Immature natural killer cell (primary cell): ENCODE results near the gene TEKTIP1. TPM values are rescaled to one million over a fixed set of nuclear protein-coding genes. Genes with fewer than 3 reads are reported as not detected.

Source experiments
- DNase-seq, 3 donors: peaks; one replicate each; pipeline ENCODE4 v3.0.0; 2022; ENCODE audit warnings: mixed read lengths in 1 of 3
- H3K27ac Mint-ChIP-seq, 6 donors: one replicate each; pipeline ENCODE4 v1.8.0; 2020; ENCODE audit warnings: mixed read lengths in 6 of 6, mild to moderate bottlenecking in 5 of 6, inconsistent platforms in 4 of 6, moderate library complexity in 3 of 6
- H3K27me3 Mint-ChIP-seq, 3 donors: one replicate each; pipeline ENCODE4 v1.8.0; 2020 to 2021; ENCODE audit warnings: low read depth in 3 of 3, mild to moderate bottlenecking in 3 of 3, mixed read lengths in 3 of 3, moderate library complexity in 3 of 3, inconsistent platforms in 1 of 3
- H3K36me3 Mint-ChIP-seq, 3 donors: one replicate each; pipeline ENCODE4 v1.8.0; 2020; ENCODE audit warnings: mixed read lengths in 3 of 3, inconsistent platforms in 2 of 3, mild to moderate bottlenecking in 2 of 3
- H3K4me1 Mint-ChIP-seq, 2 donors: one replicate each; pipeline ENCODE4 v1.8.0; 2020; ENCODE audit warnings: inconsistent platforms in 2 of 2, mild to moderate bottlenecking in 2 of 2, mixed read lengths in 2 of 2, moderate library complexity in 1 of 2
- H3K4me3 Mint-ChIP-seq, 5 donors: one replicate each; pipeline ENCODE4 v1.8.0; 2020; ENCODE audit warnings: mild to moderate bottlenecking in 5 of 5, mixed read lengths in 5 of 5, inconsistent platforms in 3 of 5, moderate library complexity in 3 of 5
- H3K9me3 Mint-ChIP-seq, 6 donors: one replicate each; pipeline ENCODE4 v1.8.0; 2020; ENCODE audit warnings: mild to moderate bottlenecking in 6 of 6, mixed read lengths in 6 of 6, inconsistent platforms in 4 of 6, moderate library complexity in 3 of 6
- polyA plus RNA-seq, 3 donors: library from polyadenylated mRNA; unstranded; fragments of 300-500 nt; fragmentation: Illumina TruSeq; gene quantifications; one replicate each; pipeline ENCODE4 v1.2.3, GENCODE V29; 2021

The TEKTIP1 gene
- polyA plus RNA-seq, 3 donors from 2014 or later = not detected

DNA sequence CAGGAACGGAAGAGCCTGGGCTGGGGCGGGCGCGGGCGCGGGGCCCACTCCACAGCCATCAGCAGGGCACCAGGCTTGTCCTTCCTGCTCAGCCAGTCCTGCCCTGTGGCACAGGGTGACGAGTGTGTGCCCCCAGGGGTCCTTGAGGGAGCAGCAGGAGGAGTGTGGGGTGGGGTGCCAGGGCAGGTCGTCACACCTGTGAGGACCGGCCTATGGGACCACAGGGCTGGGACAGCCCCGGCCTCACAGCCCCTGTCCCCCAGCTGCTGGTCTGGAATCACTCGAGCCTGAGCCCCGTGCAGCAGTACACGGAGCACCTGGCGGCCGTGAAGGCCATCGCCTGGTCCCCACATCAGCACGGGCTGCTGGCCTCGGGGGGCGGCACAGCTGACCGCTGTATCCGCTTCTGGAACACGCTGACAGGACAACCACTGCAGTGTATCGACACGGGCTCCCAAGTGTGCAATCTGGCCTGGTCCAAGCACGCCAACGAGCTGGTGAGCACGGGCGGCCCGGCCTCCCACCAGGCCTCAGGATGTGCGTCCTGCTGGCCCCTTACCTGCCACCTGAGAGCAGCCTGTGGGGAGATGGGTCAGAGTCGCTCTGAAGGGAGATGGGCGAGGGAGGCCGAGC is 6.7 kb upstream of the TEKTIP1 start:
- no peak overlapping the region for H3K27ac Mint-ChIP-seq
- peaks cover 0 to 5% (median 4%) of the 10 kb centered on the region in 3 donors for H3K36me3 Mint-ChIP-seq
- no peak for DNase-seq
- no peak overlapping the region for H3K4me3 Mint-ChIP-seq
- H3K27me3 Mint-ChIP-seq = peaks cover 0 to 2% (median 1%) of the 10 kb centered on the region in 3 donors
- H3K9me3 Mint-ChIP-seq = no peaks in the 10 kb centered on the region
- H3K4me1 Mint-ChIP-seq = no peaks in the 10 kb centered on the region

DNA sequence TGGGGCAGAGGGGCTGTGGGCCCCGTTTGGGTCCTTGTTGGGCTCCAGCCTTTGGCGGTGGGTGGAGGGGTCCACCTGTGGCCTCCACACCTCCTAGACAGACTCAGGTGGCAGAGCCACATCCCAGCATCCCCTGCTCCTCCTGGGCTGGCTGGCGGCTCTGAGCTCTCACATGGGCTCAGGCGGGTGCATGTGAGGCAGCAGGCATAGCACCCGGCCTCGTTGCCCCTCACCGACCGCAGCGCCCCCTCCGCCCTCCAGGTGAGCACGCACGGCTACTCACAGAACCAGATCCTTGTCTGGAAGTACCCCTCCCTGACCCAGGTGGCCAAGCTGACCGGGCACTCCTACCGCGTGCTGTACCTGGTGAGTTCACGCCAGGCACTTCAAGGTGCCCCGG is 5.9 kb upstream of the TEKTIP1 start:
- Mint-ChIP-seq H3K36me3 (peaks cover 0 to 6% (median 5%) of the 10 kb centered on the region in 3 donors), H3K4me3 (no peak overlapping the region), H3K27me3 (peaks cover 0 to 3% (median 1%) of the 10 kb centered on the region in 3 donors), H3K4me1 (no peaks in the 10 kb centered on the region), H3K9me3 (no peaks in the 10 kb centered on the region), H3K27ac (no peak overlapping the region)
- DNase-seq = no peak

DNA sequence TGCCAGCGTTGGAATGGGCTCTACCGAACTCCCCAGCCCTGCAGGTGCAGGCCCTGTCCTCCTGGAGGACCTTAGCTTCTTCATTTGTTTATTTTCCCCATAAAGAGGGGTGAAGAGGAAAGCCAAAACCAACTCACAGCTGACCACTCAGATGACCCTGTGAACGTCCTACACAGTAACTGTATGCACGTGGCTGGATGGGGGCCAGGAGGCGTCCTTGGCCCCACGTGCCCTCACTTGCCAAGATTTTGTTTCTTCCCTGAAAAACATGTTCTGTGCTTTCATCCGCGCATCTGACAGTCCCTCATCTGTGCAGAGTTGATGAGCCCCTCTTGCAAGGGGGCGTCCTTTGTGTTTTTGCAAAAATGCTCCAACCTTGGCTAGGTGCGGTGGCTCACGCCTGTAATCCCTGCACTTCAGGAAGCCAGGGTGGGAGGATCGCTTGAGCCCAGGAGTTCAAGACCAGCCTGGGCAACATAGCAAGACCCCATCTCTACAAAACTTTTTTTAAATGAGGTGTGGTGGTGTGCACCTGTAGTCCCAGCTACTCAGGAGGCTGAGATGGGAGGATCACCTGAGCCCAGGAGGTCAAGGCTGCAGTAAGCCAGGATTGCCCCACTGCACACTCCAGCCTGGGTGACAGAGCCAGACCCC is 5.3 kb upstream of the TEKTIP1 start:
- H3K4me3 Mint-ChIP-seq = no peak overlapping the region
- no peak for DNase-seq
- H3K4me1 Mint-ChIP-seq = no peaks in the 10 kb centered on the region
- H3K36me3 Mint-ChIP-seq = peaks cover 0 to 7% (median 5%) of the 10 kb centered on the region in 3 donors
- H3K9me3 Mint-ChIP-seq = no peaks in the 10 kb centered on the region
- peak overlapping the region in 1 of 6 donors; percentile 28 for H3K27ac Mint-ChIP-seq
- peaks cover 0 to 3% (median 1%) of the 10 kb centered on the region in 3 donors for H3K27me3 Mint-ChIP-seq

DNA sequence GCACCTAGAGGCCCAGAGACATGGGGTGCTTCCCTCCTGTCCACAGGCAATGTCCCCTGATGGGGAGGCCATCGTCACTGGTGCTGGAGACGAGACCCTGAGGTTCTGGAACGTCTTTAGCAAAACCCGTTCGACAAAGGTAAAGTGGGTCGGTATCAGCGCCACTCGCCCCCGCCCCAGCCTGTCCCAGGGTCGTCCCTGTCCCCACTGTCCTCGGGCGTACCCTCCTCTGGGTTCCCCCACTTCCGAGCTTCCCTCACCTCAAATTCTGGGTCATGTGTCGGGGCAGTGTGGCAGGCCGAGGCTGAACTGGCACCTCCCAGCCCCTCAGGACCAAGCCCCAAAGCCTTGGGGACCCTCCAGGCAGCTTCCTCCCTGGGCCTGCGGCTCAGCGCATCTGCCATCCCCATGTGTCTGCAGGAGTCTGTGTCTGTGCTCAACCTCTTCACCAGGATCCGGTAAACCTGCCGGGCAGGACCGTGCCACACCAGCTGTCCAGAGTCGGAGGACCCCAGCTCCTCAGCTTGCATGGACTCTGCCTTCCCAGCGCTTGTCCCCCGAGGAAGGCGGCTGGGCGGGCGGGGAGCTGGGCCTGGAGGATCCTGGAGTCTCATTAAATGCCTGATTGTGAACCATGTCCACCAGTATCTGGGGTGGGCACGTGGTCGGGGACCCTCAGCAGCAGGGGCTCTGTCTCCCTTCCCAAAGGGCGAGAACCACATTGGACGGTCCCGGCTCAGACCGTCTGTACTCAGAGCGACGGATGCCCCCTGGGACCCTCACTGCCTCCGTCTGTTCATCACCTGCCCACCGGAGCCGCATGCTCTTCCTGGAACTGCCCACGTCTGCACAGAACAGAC is 4.4 kb upstream of the TEKTIP1 start:
- H3K4me3 Mint-ChIP-seq = no peak overlapping the region
- peaks cover 0 to 7% (median 6%) of the 10 kb centered on the region in 3 donors for H3K36me3 Mint-ChIP-seq
- peaks cover 0 to 3% (median 1%) of the 10 kb centered on the region in 3 donors for H3K27me3 Mint-ChIP-seq
- H3K4me1 Mint-ChIP-seq = no peaks in the 10 kb centered on the region
- DNase-seq = no peak
- H3K9me3 Mint-ChIP-seq = peaks cover 0 to under 1% (median 0%) of the 10 kb centered on the region in 6 donors
- H3K27ac Mint-ChIP-seq = no peak overlapping the region

DNA sequence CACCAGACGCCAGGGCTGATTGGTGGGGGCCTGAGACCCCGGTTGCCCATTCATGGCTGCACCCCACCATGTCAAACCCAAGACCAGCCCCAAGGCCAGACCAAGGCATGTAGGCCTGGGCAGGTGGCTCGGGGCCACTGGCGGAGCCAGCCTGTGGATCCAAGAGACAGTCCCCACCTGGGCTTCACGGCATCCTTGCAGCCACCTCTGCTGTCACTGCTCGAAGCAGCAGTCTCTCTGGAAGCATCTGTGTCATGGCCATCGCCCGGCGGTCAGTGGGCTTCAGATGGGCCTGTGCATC is 3.8 kb upstream of the TEKTIP1 start:
- Mint-ChIP-seq H3K27ac (no peak overlapping the region), H3K4me1 (no peaks in the 10 kb centered on the region), H3K9me3 (peaks cover 0 to 3% (median 0%) of the 10 kb centered on the region in 6 donors), H3K36me3 (peaks cover 0 to 8% (median 7%) of the 10 kb centered on the region in 3 donors), H3K4me3 (no peak overlapping the region), H3K27me3 (peaks cover 0 to 3% (median 1%) of the 10 kb centered on the region in 3 donors)
- DNase-seq = no peak

DNA sequence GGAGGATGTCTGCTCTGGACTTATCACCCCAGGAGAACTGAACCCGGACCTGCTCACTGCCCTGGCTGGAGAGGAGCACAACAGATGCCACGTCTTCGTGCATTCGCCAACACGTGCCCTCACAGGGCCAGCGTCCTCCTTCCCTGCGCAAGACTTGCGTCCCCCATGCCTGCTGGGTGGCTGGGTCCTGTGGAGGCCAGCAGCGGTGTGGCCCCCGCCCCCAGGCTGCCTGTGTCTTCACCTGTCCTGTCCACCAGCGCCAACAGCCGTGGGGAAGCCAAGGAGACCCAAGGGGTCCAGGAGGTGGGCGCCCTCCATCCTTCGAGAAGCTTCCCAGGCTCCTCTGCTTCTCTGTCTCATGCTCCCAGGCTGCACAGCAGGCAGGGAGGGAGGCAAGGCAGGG is 3.4 kb upstream of the TEKTIP1 start:
- Mint-ChIP-seq H3K9me3 (peaks cover 0 to 3% (median 0%) of the 10 kb centered on the region in 6 donors), H3K27me3 (peaks cover 0 to 3% (median 1%) of the 10 kb centered on the region in 3 donors), H3K27ac (no peak overlapping the region), H3K36me3 (peaks cover 0 to 8% (median 7%) of the 10 kb centered on the region in 3 donors), H3K4me1 (no peaks in the 10 kb centered on the region), H3K4me3 (no peak overlapping the region)
- no peak for DNase-seq

DNA sequence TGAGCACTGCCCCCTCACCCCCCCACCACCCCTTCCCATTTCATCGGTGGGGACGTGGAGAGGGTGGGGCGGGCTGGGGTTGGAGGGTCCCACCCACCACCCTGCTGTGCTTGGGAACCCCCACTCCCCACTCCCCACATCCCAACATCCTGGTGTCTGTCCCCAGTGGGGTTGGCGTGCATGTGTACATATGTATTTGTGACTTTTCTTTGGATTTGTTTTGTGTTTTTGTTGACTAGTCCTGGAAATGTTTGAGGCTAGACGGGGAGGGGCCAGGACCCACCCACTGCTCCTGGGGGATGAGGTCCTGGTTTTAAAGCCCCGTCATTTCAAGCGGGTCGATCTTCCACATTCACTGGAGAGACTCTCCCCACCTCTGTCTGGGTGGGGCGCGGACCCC is 3.0 kb upstream of the TEKTIP1 start:
- Mint-ChIP-seq H3K27me3 (peaks cover 0 to 3% (median 1%) of the 10 kb centered on the region in 3 donors), H3K4me3 (no peak overlapping the region), H3K4me1 (no peaks in the 10 kb centered on the region)

DNA sequence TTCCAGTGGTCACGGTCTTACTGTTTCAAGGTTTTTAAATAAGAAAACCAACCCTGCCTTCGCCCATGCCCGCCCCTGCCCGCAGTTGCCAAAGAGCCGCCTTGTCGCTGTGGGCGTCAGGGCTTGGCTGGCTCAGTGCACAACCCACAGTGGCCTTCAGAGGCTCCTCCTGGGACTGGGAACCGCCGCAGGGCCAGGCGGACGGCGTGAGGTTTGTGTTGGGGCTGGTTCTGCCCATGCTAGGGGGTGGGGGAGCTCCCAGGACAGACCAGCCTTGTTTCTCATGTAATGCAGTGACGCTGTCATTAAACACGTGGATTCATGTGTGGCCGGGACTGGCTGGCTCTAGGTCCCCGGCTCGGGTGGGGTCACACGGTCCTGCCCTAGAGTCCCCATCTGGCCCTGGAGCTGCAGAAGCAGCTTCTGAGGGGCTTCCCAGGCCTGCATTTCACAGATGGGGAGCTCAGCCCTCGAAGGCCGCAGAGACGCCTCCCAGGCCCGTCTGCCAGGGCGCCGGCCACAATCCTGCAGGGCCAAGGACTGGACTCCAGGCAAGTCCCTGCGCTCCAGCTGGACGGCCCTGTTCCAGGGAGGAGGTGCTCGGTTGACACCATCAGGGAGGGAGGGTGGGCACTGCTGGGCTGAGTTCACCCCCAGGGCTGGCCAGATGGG is 2.4 kb upstream of the TEKTIP1 start:
- Mint-ChIP-seq H3K27me3 (peaks cover 0 to 2% (median 0%) of the 10 kb centered on the region in 3 donors), H3K4me1 (no peaks in the 10 kb centered on the region), H3K36me3 (peaks cover 0 to 4% (median 3%) of the 10 kb centered on the region in 3 donors), H3K9me3 (peaks cover 0 to 3% (median 0%) of the 10 kb centered on the region in 6 donors), H3K4me3 (no peak overlapping the region), H3K27ac (no peak overlapping the region)
- DNase-seq = no peak

More for the DNA sequence above, 3.0 kb upstream of the TEKTIP1 start:
- Mint-ChIP-seq H3K27ac (peak overlapping the region in 1 of 6 donors; percentile 28), H3K36me3 (peaks cover 0 to 8% (median 7%) of the 10 kb centered on the region in 3 donors), H3K9me3 (peaks cover 0 to 3% (median 0%) of the 10 kb centered on the region in 6 donors)
- no peak for DNase-seq

DNA sequence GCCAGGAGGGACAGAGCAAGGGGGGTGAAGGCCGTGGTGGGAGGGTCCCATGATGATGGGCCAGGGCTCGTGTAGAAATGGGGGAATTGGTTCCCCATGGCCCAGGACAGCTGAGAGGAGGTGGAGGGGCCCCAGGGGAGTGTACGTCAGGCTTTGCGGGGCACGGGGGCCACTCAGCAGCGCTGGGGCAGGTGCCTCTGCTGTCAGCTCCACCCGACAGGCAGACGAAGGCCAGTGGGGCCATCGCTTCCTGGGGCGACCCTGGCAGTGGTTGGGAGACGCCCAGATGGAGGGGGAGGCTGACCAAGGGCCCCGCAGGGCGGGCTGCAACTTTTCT is 1.9 kb upstream of the TEKTIP1 start:
- H3K27ac Mint-ChIP-seq = no peak overlapping the region
- no peak overlapping the region for H3K4me3 Mint-ChIP-seq
- H3K36me3 Mint-ChIP-seq = peaks cover 0 to 4% (median 3%) of the 10 kb centered on the region in 3 donors
- H3K27me3 Mint-ChIP-seq = peaks cover 0 to 2% (median 0%) of the 10 kb centered on the region in 3 donors
- no peaks in the 10 kb centered on the region for H3K4me1 Mint-ChIP-seq
- DNase-seq = no peak
- H3K9me3 Mint-ChIP-seq = peaks cover 0 to 3% (median 0%) of the 10 kb centered on the region in 6 donors

DNA sequence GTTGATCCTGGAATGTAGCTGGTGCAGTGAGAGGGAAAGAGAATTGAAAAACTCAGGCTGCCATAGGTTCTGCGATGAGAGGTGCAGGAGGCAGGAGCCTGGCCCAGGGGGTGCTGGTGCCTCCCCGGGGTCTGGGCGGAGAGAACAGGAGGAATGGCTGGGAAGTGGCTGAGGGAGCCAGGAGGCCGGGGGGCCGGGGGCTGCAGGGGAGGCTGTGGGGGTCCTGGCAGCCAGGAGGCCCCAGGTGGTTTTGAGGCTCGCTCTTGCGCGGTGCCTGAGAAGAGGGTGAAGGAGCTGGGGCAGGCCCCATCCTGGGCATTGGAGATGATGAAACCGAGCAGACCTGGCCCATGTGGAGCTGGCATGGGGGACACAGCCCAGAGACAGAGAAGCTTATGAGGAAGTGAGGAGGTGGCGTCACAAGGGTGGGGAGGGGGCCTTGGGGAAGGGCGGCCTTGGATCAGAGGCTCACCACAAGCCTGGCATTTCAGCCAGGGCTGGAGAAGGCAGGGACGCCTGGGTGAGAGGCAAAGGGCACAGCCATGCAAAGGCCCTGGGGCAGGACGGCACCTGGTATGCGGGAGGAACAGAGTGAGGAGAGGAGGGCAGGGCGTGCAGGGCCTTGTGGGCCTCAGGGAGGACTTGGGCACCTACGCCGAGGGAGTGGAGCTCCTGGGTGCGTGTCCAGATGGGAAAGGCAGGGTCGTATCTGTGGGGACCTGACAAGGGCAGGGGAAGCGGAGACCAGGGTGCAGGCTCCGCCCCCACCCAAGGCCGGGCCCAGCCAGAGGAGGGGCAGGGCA is 1.3 kb upstream of the TEKTIP1 start:
- Mint-ChIP-seq H3K27ac (no peak overlapping the region), H3K4me3 (no peak overlapping the region), H3K4me1 (no peaks in the 10 kb centered on the region), H3K36me3 (peaks cover 0 to 4% (median 3%) of the 10 kb centered on the region in 3 donors), H3K9me3 (peaks cover 0 to 3% (median 0%) of the 10 kb centered on the region in 6 donors), H3K27me3 (peaks cover 0 to 2% (median 0%) of the 10 kb centered on the region in 3 donors)
- DNase-seq = no peak

DNA sequence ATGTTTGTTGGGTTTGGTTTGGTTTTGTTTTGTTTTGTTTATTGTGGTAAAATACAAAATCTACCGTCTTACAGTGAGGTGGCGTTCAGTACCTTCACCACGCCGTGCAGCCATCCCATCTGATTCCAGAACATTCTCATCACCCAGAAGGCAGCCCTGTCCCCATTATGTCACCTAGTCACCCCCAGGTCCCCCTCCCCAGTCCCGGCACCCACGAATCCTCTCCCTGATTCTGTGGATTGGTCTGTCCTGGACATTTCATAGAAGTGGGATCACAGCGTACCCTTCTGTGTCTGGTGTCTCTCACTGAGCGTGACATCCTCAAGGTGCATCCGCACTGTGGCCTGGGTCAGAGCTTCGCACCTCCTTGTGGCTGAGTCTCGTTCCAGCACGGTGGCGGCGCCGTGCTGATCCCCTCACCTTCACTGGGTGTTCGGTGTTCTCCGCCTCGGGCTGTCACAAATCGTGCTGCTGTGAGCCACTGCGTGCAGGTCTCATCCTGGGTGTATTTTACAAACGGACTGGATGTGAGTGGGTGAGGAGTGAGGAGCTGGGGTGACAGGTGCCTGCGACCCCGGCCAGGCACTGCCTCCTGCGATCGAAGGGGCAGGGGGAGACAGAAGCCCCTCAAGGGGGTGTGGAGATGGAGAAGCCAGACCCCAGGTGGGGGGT is 580 bp upstream of the TEKTIP1 start:
- Mint-ChIP-seq H3K27me3 (peaks cover 0 to 2% (median 0%) of the 10 kb centered on the region in 3 donors), H3K36me3 (peaks cover 0 to 4% (median 3%) of the 10 kb centered on the region in 3 donors), H3K4me1 (no peaks in the 10 kb centered on the region), H3K4me3 (no peak overlapping the region), H3K9me3 (peaks cover 0 to 3% (median 0%) of the 10 kb centered on the region in 6 donors), H3K27ac (peak overlapping the region in 1 of 6 donors; percentile 46)
- no peak for DNase-seq

DNA sequence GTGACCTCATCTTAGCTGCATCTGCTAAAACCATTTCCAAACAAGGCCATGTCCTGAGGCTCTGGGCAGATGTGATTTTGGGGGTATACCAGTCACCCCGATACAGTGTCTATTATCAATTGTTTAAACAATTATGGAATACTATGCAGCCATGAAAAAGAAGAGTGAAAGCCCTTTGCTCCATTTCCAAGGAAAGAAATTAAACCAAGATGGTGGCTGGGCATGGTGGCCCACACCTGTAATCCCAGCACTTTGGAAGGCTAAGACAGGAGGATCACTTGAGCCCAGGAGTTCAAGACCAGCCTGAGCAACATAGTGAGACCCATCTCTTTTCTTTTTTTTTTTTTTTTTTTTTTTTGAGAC is 763 bp downstream of the TEKTIP1 start:
- H3K27ac Mint-ChIP-seq = no peak overlapping the region
- no peaks in the 10 kb centered on the region for H3K4me1 Mint-ChIP-seq
- H3K27me3 Mint-ChIP-seq = peaks cover 0 to 2% (median 0%) of the 10 kb centered on the region in 3 donors
- H3K4me3 Mint-ChIP-seq = no peak overlapping the region
- peaks cover 0 to 4% (median 3%) of the 10 kb centered on the region in 3 donors for H3K36me3 Mint-ChIP-seq
- peaks cover 0 to 3% (median 0%) of the 10 kb centered on the region in 6 donors for H3K9me3 Mint-ChIP-seq
- DNase-seq = no peak
